Forelimb muscle (tissue), 1 donor: ENCODE results near the gene POLR1D. TPM values are rescaled to one million over a fixed set of nuclear protein-coding genes. Genes with fewer than 3 reads are reported as not detected.
"Not testable (repeated sequence)": the region's sequence is repeated elsewhere in the genome, so short reads cannot be mapped to it uniquely, and the experiment has no call there.

ENCODE experiments used
- DNase-seq: peaks from one replicate; pipeline ENCODE4 v3.0.0-alpha.2; 2013; ENCODE audit warnings: low read depth
- polyA plus RNA-seq: library from polyadenylated mRNA; unstranded; fragments of 120-200 nt; gene quantifications from one replicate; pipeline ENCODE4 v1.2.1, GENCODE V29; 2013; ENCODE audit not compliant: insufficient read length

POLR1D gene
- polyA plus RNA-seq, 1 donor: 95.2 TPM

DNA sequence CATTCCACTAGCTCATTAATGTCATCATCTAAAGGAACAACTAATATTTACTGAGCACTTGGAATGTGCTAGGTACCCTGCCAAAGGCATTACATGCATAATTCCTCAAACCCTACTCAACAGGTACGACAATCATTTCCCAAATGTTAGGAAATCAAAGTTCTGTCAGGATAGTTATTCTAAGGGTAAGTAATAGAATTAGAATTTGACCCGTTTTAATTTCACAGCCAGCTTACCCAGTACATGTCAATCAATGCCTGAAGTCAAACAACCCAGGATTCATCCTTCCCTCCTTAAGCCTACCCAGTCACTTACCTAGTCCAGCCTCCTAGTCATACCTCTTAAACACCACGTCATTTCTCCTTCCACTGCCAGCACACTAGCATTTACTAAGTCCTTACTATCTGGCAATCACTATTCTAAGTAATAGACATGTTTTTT, 3.8 kb upstream of the POLR1D start:
- DNase-seq: no peak

DNA sequence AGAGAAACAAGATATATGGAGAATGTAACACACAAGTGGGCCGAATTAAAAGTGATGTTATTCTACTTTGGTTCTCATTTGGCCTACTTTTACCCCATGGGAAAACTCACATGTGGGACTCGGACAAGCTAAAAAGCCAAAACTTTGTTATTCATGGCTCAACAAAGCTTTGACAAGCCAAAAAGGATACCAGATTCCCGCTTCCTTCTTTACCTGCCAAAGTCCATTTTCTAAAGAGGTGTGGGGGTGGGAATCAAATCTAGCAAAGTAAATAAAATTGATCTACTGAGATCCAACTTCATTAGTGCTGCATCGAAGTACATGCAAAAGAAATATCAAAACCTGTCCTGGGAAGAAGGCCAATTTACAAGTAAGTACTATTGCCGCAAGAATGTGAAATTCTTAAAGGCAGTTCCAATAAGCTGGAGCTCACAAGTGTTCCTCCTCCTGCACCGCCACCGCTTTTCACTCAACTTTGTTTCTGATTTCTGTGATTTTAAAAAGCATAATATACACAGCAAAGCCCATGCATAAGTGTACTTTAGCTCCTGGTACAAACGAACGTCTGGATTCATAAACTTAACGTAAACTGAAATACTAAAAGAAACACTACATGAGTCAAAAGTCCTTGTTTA, 2.5 kb upstream of the POLR1D start:
- no peak for DNase-seq

DNA sequence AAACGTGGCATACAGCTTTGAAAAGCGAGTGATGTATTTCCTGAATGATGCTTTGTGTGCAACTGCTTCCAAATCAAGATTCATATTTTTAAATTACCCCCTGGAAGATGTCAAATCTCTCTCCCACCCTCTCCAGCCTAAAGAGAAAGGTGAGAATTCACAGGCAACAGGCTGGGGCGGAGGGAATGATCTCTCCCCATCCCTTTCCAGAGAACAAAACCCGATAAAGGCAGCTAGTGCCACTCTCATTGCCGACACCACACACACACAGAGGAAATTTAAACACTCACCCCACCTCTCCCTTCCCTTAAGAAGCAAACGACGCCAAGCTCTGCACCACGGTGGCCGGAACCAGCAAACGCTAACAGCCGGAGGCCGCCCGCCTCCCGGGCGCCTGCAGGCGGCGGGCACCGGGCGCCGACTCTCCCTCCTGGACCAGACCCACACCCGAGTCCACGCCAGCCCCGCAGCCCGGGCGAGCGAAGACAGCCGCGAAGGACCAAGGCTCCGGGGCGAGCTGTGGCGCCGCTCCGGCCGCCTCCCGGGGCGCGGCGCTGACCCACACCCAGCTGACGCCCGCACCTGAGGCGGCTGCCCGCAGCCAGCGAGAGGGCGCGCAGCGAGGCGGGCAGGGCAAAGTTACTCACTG, 1.8 kb upstream of the POLR1D start:
- DNase-seq: no peak

DNA sequence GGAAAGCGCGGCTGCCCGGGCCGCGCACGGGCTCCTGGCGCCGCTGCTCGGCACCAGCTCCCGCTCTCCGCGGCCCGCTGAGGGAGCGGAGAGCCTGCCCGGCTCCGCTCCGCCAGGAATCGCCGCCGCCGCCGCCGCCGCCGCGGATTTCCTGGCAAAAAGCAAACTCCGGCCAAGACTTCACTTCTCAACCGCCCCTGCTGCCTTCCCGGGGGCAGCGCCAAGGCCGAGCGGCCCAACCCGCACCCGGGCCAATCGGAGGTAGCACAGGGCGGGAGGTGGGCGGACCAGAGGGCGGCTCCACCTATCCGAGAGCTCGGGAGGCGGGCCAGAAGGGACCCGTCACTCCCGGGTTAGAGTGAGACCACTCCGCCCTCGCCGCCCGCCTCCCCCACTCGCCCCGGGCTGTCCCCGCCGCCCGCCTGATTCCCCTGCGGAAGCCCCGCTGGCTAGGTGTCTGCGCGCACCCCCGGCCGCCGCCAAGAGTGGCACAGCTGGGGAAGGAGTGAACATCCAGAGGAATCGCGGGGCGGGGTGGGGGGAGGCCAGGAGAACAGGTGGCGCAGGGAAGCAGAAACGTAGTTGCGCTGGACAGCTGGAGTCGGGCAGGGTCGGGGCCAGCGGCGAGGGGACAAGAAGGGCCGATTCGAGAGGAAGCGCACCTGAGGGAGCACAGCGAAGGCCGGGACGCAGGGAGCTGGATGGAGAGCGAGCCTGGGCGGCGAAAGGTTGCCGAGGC, 1.1 kb upstream of the POLR1D start, which contains the start of gene LNX2:
LNX2 (minus strand) TSS at position 153 of the 739 bp plus-strand sequence. CDS start 38,826 bp downstream, outside the sequence.
- peak; percentile 77 for DNase-seq

DNA sequence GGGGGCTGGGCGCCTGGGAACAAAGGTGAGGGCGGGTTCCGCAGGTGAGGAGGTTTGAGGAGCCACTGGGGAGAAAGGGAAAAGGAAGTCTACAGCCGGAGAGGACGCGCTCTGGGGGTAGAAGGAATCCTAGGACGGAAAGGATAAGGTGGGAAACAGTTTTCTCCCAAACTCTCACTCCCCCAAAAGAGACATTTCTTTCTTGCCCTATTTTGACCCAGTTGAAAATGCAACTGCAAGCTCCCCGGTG, 651 bp upstream of the POLR1D start:
- no peak for DNase-seq

DNA sequence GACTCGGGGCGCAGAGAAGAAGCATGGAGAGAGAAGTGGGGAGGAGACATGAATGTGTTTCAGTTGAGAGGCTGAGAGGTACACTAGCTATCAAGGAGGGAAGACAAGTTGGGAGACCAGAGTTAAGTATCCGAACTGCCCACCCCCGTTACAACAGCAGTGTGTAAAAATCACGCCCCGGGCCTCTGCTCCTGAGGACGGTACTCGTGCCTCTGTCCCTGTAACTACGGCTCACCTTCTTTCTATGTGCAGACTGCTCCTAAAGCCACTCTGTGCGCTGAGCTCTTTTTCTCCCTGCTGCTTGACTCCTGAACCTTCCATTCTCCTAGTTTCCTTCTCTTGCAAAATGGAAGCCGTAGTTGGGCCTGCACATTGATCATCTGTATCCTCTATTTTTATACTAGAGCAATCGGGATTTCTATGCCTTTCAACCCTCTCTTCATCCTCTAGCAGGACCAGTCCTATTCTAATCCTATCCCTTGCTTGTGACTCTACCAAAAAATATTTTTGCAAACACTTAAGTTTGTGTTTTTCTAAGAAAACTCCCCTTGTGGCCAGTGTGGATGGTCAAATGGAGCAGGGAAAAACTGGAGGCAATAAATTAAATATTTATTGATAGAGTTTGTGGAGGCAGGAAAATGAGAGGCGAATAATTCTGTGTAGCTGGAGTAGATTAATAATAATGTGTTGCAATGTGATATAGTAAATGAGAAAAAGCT, 569 bp downstream of the POLR1D start:
- no peak for DNase-seq

DNA sequence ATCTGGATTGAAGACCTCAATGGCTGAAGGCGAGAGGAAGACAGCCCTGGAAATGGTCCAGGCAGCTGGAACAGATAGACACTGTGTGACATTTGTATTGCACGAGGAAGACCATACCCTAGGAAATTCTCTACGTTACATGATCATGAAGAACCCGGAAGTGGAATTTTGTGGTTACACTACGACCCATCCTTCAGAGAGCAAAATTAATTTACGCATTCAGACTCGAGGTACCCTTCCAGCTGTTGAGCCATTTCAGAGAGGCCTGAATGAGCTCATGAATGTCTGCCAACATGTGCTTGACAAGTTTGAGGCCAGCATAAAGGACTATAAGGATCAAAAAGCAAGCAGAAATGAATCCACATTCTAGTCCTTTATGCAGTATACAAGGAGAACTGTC, 1.2 kb downstream of the POLR1D start:
- no peak for DNase-seq

DNA sequence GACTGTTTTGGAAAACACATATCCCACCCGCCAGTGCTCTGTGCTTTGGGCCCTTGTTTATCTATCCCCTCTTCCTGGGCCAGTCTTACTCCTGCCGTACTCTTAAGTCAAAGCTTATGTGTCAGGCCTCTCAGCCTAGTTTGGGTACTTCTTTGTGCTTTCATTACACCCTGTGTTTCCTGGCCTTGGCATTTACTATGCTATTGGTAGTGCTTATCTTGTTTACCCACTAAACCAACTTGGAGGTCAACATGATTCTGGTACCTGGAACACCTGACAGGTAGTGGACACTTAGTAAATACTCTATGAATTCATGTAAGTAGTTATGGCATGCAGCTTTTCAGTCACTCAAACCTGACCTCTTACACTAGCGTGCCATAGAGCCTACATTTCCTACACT, 2.4 kb downstream of the POLR1D start:
- DNase-seq: no peak

DNA sequence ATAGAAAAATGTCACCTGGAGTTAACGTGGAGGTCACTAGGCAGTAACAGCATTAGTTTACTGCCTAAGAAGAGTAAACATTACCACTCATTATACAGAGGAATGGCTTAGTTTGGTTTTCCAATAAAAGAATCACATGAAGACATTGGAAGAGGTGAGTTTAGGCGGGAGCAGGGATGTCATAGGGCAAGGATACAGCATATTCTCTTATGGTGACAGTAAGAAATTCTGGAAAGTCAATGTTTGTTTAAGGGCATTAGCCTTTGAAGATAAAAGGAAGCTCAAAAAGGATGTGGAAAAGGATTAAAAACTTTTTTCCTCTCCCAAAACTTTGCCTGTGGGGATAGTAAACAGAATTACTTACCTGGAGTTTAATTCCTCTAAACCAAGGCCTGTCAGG, 4.1 kb downstream of the POLR1D start:
- DNase-seq: no peak

DNA sequence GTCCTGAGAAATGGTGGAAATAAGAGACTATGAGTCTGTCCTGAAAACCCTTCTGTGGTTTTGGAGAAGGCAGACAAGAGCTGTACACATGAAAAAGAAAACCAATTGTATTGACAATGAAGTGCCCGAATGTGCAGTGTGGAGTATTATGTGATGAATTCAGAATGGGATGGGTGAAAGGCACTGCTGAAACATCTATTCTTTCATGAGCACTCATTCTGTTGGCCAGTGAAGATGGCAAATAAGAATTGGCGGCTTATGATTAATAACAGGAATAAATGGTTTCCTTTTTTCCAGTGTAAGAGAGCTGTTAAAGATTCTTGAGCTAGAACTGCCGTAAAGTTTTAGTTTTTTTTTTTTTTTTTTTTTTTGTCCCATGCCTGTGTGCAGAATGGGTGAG, 5.7 kb downstream of the POLR1D start:
- no peak for DNase-seq

DNA sequence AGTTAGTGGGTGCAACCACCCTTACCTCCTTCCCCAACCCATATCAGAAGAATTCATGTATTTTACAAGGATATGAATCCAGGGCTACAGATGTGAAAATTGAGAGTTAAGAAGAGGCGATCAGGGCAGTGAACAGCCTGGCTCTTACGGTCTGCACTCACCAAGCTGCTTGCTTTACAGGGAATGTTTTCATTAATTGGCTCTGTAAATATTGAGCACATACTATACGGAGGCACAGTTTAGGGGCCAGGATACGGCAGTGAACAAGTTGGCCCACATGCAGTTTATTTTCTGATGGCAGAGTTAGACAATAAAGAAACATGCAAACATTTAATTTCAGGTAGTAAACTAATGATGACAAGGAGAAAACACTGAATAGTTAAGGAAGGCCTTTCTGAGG, 6.4 kb downstream of the POLR1D start:
- DNase-seq: no peak

DNA sequence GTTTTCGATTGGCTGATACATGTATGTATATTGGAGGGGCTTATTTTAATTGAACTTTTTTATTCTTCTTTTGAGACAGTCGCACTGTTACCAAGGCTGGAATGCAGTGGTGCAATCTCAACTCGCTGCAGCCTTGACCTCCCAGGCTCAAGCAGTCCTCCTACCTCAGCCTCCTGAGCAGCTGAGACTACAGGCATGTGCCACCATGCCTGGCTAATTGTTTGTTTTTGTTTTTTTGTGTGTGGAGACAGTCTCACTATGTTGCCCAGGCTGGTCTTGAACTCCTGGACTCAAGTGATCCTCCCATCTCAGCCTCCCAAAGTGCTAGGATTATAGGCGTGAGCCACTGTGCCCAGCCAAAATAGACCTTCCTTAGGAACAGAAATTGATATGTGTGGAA, 7.1 kb downstream of the POLR1D start:
- DNase-seq: not testable (repeated sequence)

DNA sequence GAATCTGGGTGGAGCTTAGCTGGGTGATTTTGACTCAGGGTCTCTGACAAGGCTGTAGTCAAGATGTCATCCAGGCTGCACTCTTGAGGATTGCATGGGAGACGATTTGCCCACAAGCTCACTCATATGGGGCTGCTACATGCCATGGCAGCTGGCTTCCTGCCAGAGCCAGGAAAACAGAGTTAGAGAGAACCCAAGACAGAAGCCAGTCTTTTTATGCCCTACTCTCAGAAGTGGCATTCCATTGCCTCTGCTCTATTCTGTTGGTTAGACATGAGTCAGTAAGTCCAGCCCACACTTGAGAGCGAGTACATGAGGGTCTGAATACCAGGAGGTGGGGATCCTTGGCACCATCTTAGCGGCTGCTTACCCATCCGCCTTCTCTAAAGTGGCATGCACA, 9.5 kb downstream of the POLR1D start:
- no peak for DNase-seq

DNA sequence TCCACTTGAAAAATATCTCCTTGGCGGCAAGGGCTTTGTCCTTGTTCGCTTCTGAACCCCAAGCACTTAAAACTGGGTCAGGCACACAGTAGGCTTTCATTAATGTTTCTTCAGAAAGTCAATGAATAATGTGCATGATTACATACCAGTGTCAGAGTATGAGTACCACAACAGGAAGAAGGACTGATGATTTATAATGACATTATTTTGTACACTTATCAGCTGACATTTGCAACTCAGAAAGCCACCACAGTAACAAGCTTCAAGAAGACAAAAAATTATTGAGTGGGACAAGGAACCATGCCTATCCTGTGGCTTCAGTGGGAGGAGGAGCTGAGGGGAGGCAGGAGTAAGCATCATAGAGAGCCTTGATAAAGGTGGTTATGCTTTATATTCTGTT, 10.0 kb downstream of the POLR1D start:
- no peak for DNase-seq

DNA sequence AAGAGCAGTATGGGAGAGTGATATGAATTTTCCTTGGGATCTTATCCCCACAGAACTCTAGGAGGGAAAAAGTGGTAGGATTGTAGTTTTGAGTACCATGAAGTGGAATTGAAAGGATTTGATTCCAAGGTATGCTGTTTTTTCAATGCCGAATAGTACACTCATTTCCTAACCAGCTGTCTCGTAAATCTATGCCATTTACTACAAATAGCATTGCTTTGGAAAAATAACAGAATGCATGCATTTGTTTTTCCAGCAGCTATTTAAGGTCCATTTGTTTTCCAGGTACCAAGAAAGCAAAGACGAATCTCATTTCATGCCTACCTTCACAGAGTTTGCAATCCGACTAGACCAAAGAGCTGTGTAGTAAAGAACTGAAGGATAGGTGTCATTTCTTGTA, 10.5 kb downstream of the POLR1D start:
- no peak for DNase-seq

DNA sequence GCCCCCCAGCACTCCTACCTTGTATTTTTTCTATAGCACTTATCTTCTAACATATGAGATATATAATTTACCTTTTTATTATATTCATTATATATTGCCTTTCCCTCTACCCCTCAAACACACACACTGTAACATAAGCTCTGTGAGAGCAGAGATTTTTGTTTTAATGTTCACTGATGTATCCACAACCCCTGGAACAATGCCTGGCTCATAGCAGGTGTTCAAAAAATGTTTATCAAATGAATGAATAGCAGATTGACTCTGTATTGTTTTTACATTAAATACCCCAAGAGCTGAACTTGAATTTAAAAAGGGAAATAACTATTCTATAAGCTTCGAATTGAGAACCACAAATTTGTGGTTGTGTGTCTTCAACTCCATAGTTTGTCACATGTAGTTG, 11.0 kb downstream of the POLR1D start:
- DNase-seq: no peak

DNA sequence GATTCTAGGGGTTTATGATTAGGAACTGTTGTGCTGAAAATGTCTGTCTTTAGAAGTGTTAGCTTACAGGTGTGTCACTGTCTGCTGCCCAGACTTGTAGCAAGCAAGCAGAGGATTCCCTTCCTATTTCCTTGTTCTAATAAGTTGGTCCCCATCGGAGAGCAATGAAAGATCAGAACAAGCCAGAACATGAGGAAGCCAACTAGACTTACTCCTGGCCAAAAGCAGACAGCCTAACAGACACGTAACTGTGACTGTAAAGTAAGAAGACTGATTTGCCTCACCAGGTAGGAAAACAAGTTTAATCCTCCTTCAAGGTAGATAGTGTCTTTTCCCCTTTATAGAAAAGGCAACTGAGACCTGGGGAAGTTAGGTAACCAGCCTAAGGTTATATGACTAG, 12.5 kb downstream of the POLR1D start:
- no peak for DNase-seq

DNA sequence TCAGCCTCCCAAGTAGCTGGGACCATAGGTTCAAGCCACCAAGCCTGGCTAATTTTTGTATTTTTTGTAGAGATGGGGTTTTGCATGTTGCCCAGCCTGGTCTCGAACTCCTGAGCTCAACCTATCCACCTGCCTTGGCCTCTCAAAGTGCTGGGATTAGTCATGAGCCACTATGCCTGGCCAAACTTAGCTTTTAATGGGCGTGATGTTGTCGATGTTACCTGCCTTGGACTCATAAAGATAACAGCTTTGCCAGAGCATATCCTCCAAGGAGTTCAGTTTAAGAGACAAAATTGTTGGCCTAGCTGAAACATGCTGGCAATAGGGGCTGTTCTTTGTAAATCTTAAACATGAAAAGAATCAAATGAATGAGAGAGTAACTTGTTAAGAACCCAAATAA, 13.1 kb downstream of the POLR1D start:
- no peak for DNase-seq

DNA sequence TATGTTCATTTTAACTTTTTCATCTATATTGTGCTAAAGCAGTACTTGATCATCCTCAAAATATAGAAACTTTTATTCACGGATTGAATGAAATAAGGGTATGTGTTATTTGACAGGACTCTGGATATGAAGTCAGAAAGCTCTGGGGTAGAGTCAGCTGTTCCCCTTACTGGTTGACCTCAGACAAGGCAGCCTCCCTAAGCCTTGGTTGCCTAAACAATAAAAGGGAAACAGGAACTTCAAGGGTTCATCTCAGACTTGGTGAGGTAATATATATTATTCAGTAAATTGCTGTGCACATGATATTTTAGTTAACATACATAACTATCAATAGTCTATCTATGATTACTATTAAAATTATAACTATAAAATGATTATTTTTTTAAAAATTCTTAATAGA, 13.6 kb downstream of the POLR1D start:
- DNase-seq: no peak

DNA sequence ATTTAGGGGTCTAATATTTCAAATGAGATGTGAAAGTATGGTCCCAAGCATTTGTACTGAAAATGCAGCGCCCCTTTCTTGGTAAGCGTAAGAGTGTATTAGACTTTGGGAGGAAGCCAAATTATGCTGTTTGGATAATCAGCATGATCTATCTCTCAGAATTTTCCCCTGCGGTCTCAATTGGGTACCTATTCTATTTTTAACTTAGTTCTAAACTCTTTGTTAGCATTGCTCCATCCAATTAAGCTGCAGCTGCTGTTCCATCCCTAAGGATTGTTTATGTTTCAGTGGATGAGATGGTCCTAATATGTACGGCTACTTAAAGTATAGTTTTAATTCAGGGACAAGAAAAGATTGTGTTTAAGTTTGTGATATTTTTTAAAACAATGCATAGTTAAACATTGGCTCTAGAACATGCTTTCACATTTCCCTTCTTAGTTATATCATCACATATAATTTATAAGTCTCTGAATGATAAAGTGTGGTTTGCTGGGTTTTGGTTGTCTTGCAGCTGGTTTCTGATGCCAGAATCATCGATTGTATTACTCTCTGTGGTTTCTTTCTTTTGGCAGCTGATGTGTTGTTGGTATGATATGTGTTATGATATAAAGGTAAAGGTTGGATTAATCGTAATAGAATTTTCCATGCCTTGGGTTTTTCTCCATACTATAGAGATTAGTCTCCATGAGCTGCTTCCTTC, 15.0 kb downstream of the POLR1D start:
- no peak for DNase-seq

DNA sequence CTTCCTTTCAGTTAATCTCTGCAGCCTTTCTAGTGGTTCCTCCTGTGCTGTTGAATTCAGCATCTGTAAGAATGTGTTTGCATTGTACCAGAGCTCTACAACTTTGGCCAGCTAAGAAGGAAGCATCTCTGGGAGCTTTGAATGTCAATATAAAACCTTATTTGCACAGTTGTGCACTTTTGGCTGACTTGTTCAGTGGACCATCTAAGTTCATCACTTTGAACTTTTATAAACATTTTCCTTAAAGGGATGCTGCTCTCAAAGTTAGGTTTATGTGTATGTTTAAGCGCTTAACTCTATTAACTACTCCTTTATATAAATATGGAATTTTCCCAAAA, 15.6 kb downstream of the POLR1D start:
- DNase-seq: no peak

DNA sequence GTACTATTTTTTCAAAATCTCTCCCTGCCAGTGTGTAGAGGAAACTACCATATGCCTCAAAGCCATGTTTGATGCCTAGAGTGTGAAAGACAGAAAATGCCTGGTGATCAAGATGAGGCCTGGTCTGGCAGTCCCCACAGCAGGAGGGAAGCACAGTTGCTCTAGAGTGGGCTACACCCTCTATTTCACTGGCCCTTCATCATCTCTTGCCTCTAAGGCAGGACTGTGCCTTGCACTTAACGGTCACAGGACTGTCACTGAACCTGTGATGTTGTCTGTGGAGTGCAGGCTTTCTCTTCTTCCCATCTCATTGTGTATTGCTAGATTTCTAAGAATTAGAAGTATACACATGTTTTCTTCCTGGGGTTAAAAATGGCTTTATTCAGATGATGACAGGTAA, 16.3 kb downstream of the POLR1D start:
- no peak for DNase-seq
